NCI-H526 treated with DMSO at 0.1 percent for 48 hours (cell line): ENCODE measurements around the gene BEND6.
"Not testable (repeated sequence)": the region's sequence is repeated elsewhere in the genome, so short reads cannot be mapped to it uniquely, and the experiment has no call there.

ENCODE experiments used
- DNase-seq: peaks from one replicate; lab custom pipeline; 2025; lab: John Stamatoyannopoulos, UW

The BEND6 gene

GRCh38 chr6:56984361-56984760 is 29.5 kb downstream of the BEND6 start:
- no peak for DNase-seq

DNA sequence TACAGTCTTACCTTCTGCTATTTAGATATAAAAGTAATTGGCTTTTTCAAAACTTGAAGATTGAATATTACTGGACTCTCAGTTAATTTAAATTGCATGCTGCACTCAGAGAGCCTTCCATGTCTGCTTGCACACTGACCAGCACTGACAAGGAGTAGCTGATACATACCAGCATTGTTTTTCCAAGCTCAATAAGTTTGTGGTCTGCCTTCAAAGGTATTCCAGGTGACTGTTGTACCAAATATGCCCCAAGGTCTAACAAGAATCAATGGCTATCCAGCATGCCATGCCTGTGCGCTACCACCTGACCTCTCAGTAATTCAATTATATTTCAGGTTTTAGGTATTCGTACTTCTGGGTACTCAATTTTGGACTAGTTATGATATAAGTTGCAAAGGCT is 30.0 kb downstream of the BEND6 start:
- DNase-seq = no peak

- DNase-seq = no peak
These were observed 31.7 kb downstream of the BEND6 start for GRCh38 chr6:56986611-56987010.

DNA sequence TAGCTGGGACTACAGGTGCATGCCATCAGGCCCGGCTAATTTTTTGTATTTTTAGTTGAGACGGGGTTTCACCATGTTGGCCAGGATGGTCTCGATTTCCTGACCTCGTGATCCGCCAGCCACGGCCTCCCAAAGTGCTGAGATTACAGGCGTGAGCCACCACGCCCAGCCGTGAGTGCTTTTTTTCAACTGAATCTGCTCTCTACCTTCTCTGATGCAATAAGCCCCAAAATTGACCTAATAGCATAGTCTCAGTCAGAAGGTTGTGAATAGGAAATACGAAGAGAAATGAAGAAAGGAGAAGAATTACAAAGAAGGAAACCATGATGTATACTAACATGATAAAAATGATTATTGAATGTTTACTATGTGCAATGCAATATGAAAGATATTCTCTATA is 33.2 kb downstream of the BEND6 start:
- DNase-seq = no peak

- no peak for DNase-seq
These were observed 37.1 kb downstream of the BEND6 start for GRCh38 chr6:56992036-56992435.

DNA sequence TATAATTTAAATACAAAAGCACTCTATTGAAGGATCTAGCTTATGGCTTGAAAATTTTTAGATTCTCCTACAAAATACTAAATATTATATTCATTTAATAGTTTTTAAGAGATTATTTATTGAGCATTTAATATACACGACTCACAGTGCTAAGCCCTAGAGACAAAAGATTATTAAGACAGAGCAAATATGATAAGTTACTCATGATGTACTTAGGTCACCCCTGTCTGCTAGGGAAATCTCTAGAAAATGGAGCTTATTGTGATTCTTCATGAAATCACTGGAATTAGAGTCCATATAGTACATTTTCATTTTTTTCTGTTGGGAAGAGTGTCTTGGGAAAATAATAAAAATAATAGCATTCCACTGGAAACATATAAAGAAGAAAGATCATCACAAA is 37.8 kb downstream of the BEND6 start:
- no peak for DNase-seq

DNA sequence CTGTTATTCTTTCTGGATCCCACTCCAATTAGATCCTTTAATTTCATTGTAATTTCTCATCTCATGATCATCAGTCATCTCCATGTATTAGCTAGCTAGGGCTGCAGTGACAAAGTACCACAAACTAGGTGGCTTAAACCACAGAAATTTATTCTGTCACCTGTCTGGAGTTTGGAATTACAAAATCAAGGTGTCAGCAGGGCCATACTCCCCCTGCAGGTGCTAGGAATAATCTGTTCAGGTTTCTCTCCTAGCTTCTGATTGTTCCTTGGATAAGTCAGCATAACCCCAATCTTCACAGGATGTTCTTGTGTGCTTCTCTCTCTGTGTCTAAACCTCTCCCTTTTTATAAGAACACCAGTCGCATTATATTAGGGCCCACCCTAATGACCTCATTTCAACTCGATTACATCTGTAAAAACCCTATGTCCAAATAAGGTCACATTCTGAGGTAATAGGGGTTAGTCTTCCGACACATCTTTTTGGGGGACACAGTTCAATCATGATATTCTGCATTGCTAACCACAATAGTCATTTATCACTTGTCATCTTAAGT is 40.5 kb downstream of the BEND6 start:
- DNase-seq = no peak

DNA sequence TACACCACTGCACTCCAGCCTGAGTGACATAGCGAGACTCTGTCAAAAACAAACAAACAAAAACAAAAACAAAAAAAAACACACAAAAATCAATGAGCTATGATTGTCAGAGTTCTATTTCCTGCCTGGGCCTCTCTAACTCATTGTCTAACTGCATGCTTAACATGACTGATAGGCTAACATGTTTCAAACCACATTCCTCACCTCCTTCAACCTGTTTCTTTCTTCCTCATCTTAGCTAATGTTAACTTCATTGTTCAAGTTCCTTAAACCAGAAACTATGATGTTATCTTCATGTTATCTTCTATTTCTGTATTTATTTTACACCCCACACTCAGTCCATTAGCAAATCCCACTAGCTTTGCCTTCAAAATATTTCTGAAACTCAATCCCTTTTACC is 41.5 kb downstream of the BEND6 start:
- no peak for DNase-seq

GRCh38 chr6:56999049-56999448 is 44.1 kb downstream of the BEND6 start:
- DNase-seq = no peak

GRCh38 chr6:56999748-57000147 is 44.8 kb downstream of the BEND6 start:
- DNase-seq = not testable (repeated sequence)

DNA sequence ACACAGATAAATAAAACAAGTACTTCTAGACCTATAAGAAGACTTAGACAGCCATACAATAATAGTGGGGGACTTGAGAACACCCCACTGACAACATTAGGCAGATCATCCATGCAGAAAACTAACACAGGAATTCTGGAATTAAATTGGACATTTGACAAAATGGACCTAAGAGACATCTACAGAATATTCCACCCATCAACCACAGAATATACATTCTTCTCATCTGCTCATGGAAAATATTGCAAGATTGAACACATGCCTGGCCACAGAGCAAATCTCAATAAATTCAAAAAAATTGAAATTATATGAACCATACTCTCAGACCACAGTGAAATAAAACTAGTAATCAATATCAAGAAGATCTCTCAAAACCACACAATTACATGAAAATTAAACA is 47.3 kb downstream of the BEND6 start:
- DNase-seq = no peak

DNA sequence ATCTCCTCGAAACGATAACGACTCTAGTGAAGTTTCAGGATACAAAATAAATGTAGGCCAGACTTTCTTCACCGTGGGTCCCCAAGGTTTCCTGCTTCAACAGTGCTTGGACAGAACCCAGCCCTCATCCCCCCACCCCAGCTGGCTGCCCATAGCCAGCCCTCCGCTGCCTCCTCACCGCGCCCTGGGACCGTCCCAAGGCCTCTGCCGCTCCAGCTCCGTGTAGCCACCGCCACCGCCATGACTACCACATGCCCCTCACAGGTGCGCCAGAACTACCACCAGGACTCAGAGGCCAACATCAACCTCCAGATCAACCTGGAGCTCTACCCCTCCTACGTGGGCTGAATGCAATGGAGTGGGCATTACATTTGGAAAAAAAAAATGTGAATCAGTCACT is 49.4 kb downstream of the BEND6 start:
- no peak for DNase-seq

- no peak for DNase-seq
These were observed 51.2 kb downstream of the BEND6 start for GRCh38 chr6:57006101-57006500.

DNA sequence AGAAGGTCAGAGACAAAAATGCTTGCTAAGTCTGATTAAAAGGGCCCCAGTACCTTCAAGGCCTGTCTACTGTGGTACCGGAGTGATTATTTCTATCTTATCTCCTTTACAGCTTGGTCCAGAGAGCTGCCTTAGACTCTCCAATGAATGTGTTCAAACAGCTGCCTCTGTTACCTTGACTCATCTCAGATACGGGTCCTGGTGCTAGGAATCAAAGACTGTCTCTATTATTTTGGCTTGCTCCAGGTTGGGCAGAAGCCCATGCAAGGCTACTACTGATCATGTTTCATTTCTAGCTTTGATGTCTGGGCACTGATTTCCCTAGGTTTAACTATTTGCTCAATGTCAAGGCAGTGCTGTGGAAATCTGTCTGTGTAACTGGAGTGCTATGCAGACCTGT is 53.2 kb downstream of the BEND6 start:
- DNase-seq = not testable (repeated sequence)

GRCh38 chr6:57013521-57013926 is 58.6 kb downstream of the BEND6 start:
- no peak for DNase-seq

- no peak for DNase-seq
These were observed 62.2 kb downstream of the BEND6 start for GRCh38 chr6:57017069-57017468.

DNA sequence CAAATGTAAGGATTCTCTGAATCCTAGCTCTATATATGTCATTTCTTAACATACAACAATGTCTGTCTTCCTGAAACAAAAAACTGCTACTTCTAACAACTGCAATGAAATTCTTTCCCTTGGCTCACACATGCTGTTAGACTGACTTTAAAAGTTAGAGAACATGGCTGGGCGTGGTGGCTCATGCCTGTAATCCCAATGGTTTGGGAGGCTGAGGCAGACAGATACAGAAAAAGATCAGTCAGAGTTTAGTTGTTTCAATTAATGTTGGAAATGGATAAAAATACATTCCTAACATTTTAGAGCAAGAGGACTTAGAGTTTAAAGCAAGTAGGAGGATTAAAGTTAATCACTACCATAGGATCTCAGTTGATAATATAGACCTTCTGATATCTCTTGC is 62.9 kb downstream of the BEND6 start:
- DNase-seq = no peak

- no peak for DNase-seq
These were observed 64.5 kb downstream of the BEND6 start for GRCh38 chr6:57019434-57019833.

DNA sequence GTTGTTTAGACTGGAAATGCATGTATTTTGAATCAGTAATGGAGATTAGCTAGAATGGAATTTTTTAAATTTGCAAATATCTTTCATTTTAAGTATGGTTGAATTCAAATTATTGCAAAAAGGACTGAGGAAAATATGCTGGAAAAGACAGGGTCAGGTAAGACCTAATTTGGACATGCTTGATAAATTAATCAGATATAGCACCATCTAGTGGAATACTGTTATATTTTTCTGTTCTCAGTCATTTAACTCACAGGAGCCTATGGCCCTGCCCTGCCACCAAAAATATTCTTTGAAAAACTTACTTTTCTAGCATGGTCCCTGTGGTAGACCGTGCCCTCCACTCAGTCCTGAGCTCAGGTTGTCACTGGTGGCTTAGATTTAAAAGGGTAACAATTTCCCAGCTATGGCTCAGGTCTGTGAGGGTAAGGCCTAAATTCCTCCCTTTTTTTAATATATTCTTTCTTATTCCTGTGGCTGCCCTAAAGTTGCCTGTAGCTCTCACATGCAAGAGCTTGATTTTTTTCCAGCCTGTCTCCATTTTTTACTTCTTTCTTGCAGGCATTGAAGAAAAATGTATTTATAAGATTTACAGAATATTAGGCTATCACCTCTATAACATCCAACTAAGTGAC is 66.3 kb downstream of the BEND6 start:
- DNase-seq = peak; percentile 29

GRCh38 chr6:57024321-57024720 is 69.4 kb downstream of the BEND6 start:
- no peak for DNase-seq

- DNase-seq = no peak
These were observed 69.9 kb downstream of the BEND6 start for GRCh38 chr6:57024775-57025174.

- no peak for DNase-seq
These were observed 71.1 kb downstream of the BEND6 start for GRCh38 chr6:57026001-57026400.

DNA sequence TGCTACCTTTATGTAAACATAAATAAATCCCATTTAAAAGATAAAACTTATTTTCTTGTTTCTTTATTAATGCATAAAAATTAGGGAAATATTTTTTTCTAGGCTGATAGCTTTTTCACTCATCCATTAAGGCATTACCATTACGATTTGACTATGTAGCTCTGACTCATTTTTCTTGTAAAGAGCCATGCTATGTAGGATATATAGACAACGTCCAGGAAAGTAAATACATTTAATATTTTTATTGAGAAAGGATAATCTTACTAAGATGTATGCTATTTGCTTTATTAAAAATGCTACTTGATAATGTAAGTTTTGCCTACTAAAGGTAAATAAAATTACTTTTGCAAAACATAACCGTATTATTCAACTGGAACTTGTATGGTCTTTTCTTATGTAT is 72.4 kb downstream of the BEND6 start:
- no peak for DNase-seq

GRCh38 chr6:57029213-57029612 is 74.3 kb downstream of the BEND6 start:
- no peak for DNase-seq
